Measurements from ENCODE around the gene THAP4.

THAP4 gene

DNA sequence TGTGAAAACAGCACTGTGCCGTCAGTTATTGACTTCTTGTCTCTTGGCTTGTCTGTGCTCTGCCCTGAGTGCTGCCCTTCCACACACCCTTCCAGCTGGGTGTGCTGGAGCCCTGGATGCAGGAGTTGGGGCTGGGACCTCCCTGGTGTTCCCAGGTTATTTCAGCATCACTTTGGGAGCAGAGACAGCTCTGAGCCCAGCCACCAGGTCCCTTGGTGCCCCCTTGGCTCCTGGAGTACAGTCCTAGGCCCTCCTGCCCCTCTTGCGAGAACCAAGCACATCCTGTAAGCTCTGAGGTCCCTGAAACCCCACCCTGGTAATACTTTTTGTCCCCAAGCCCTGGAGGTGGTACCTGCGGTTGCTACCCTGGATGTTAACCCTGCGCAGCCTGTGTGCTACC is 54.2 kb downstream of the THAP4 start:
- DNase-seq (ENCODE audit: low read depth in 2 of 2) = no peak
- no peak overlapping the region for H3K4me3 ChIP-seq (replicated peaks in 1 of 2; ENCODE audit: low read depth in 2 of 2, low read length in 2 of 2)
- TF ChIP-seq, protein P1, sequence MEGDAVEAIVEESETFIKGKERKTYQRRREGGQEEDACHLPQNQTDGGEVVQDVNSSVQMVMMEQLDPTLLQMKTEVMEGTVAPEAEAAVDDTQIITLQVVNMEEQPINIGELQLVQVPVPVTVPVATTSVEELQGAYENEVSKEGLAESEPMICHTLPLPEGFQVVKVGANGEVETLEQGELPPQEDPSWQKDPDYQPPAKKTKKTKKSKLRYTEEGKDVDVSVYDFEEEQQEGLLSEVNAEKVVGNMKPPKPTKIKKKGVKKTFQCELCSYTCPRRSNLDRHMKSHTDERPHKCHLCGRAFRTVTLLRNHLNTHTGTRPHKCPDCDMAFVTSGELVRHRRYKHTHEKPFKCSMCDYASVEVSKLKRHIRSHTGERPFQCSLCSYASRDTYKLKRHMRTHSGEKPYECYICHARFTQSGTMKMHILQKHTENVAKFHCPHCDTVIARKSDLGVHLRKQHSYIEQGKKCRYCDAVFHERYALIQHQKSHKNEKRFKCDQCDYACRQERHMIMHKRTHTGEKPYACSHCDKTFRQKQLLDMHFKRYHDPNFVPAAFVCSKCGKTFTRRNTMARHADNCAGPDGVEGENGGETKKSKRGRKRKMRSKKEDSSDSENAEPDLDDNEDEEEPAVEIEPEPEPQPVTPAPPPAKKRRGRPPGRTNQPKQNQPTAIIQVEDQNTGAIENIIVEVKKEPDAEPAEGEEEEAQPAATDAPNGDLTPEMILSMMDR (IDR thresholded peaks at IDR 0.05; ENCODE audit: low read depth, low read length) = no peak

DNA sequence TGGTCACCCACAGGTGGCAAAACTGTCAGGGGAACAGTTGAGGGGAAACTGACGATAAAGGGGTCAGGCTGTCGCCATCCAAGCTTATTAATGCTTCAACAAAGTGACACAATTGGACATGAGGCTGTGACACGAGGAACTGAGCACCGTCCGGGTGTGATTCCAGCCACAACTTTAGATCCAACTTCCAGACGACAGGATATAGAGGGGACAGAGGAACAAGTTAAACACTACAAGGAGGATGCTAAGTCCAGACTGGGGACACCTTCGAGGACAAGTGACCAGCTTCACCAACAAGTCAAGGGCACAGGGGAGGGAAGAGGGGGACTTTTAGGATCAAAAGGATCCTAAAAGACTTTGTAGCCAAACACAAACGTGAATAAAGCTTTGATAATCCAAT is 54.6 kb downstream of the THAP4 start:
- no peak overlapping the region for H3K4me3 ChIP-seq (replicated peaks in 1 of 2; ENCODE audit: low read depth in 2 of 2, low read length in 2 of 2)
- TF ChIP-seq, protein P1 (IDR thresholded peaks at IDR 0.05; ENCODE audit: low read depth, low read length) = no peak
- no peak for DNase-seq (ENCODE audit: low read depth in 2 of 2)

DNA sequence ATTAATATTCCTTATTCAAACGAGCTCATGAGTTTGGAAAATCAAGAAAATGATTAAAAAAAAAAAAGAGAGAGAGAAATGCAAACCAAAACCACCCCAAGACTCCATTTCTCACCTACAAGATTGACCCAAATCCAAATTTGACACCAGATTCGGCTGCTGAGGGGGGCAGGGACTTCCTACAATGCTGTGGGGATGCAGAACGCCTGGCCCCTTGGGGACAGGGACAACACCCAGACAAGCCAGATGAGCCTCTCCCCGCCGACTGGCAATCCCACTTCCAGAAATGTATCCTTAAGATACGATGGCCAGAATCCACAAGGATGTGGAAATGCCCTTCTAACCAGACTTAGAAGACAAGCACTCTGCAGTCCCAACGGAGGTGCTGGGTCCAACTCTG is 57.7 kb downstream of the THAP4 start:
- no peak overlapping the region for H3K4me3 ChIP-seq (replicated peaks in 1 of 2; ENCODE audit: low read depth in 2 of 2, low read length in 2 of 2)
- TF ChIP-seq, protein P1 (IDR thresholded peaks at IDR 0.05; ENCODE audit: low read depth, low read length) = no peak
- no peak for DNase-seq (ENCODE audit: low read depth in 2 of 2)

DNA sequence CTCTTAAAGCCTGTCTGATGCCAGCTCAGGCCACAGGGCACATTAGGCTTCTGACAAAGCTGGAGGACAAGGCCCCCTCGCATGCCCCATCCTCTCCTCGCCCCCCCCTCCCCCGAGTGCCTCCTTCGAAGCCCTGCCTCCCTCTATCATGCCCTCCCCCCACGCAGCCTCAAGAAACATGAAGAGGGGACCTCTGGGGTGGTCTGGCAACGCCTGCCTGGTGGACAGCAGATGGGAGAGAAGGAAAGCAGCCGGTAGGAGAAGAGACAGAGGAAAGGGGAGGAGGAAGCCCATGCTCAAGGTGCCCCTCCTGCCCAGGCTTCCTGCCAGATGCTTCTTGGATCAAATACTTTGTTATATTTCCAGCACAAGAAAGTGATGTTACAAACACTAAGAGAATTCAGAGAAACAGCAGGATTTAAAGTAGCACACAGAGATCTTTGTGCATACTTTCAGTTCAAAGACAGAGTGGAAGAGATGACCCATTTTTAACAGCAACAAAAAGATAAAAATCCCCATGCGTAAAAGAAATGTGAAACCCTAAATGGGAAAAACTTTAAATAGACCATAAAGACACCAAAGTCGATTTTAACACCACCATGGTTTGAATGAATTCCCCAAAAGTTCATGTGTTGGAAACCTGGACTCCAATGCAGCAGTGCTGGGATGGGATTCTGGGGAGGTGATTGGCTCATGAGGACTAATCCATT is 59.4 kb downstream of the THAP4 start:
- DNase-seq (ENCODE audit: low read depth in 2 of 2) = peak in 1 of 2 donors; percentile 70
- H3K4me3 ChIP-seq (replicated peaks in 1 of 2; ENCODE audit: low read depth in 2 of 2, low read length in 2 of 2) = no peak overlapping the region
- TF ChIP-seq, protein P1 (IDR thresholded peaks at IDR 0.05; ENCODE audit: low read depth, low read length) = no peak

DNA sequence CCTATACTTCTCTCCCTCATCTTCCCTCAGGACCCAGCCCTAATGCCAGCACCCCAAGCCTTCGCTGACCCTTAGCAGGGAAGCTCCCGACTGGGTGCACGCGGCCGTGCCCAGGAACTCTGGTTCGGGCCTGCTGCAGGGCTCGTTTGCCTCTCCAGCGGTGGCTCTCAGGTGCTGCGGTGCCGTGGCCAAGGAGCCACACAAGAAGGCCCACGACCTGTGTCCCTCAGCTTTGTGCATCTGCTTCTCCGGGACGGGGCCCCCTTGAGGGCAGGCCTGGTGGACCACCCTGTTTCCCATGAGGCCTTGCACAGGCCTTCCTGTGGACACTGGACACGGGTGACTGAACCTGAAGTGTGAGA is 60.7 kb downstream of the THAP4 start:
- no peak overlapping the region for H3K4me3 ChIP-seq (replicated peaks in 1 of 2; ENCODE audit: low read depth in 2 of 2, low read length in 2 of 2)
- no peak for DNase-seq (ENCODE audit: low read depth in 2 of 2)
- TF ChIP-seq, protein P1 (IDR thresholded peaks at IDR 0.05; ENCODE audit: low read depth, low read length) = no peak

DNA sequence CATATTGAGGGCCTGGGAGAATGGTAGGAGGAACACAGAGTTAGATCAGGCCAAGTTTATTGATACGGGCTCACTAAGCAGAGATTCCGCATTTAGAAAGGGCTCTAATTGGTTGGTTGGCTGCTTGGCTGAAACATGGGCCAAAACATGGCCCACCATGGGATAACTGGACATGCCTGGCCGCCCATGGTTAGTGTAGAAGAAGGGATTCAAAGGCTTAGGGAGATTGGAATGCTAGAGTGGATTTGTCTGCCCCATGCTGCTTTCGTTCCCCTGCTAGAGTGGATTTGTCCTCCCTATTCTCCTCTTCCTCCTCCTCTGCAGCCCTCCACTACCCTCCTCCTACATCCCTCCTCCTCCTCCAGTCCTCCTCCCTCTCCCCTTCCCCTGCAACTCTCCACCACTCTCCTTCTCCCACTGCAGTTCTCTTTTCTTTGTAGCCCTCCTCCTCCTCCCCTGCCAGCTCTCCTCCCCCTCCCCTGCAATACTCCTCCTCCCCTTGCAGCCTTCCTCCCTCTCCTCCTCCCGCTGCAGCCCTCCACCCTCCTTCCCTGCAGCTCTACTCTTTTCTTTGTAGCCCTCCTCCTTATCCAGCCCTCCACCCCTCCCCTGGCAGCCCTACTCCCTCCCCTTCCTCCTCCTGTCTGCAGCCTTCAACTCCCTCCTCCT is 61.2 kb downstream of the THAP4 start:
- TF ChIP-seq, protein P1 (IDR thresholded peaks at IDR 0.05; ENCODE audit: low read depth, low read length) = no peak
- DNase-seq (ENCODE audit: low read depth in 2 of 2) = no peak
- H3K4me3 ChIP-seq (replicated peaks in 1 of 2; ENCODE audit: low read depth in 2 of 2, low read length in 2 of 2) = no peak overlapping the region
